ENCODE results near the gene TRPC1.

TRPC1 gene

GRCh38 chr3:142844339-142844977 lies 120.6 kb downstream of the TRPC1 start:
- DNase-seq: no peak

- DNase-seq: no peak
These were observed 123.1 kb downstream of the TRPC1 start for GRCh38 chr3:142846779-142847577.

- DNase-seq: no peak
These were observed 125.3 kb downstream of the TRPC1 start for GRCh38 chr3:142849148-142849547.

- DNase-seq: no peak
These were observed 126.7 kb downstream of the TRPC1 start for GRCh38 chr3:142850395-142851023.

GRCh38 chr3:142852009-142852408 lies 128.2 kb downstream of the TRPC1 start:
- no peak for DNase-seq

- DNase-seq: no peak
These were observed 129.7 kb downstream of the TRPC1 start for GRCh38 chr3:142853270-142854168.

- no peak for DNase-seq
These were observed 133.2 kb downstream of the TRPC1 start for GRCh38 chr3:142857056-142857455.

All from activated T-cell treated with anti-CD3 and anti-CD28 coated beads, Interleukin-2, amount 50 U/mL, for 1 hour (primary cell).